HG03558 (cell line): ENCODE measurements around the gene STARD13.

Source experiments
- ATAC-seq: cut with Tn5 transposase; IDR thresholded peaks from one replicate; pipeline ENCODE4 v1.9.1; 2021; ENCODE audit warnings: moderate number of reproducible peaks; ENCODE audit not compliant: unreplicated experiment; ENCODE audit errors: extremely low read depth

STARD13 gene

GRCh38 chr13:33132644-33133440 lies 152.7 kb downstream of the STARD13 start:
- no peak for ATAC-seq

GRCh38 chr13:33129886-33130285 lies 155.7 kb downstream of the STARD13 start:
- no peak for ATAC-seq

- ATAC-seq: no peak
Observed at GRCh38 chr13:33129094-33129832, 156.3 kb downstream of the STARD13 start.

- no peak for ATAC-seq
Observed at GRCh38 chr13:33128134-33128533, 157.4 kb downstream of the STARD13 start.

GRCh38 chr13:33127009-33127551 lies 158.5 kb downstream of the STARD13 start:
- ATAC-seq: no peak

GRCh38 chr13:33125821-33126570 lies 159.6 kb downstream of the STARD13 start:
- ATAC-seq: no peak

- ATAC-seq: no peak
Observed at GRCh38 chr13:33123066-33123859, 162.3 kb downstream of the STARD13 start.

- no peak for ATAC-seq
Observed at GRCh38 chr13:33119856-33120543, 165.6 kb downstream of the STARD13 start.

- ATAC-seq: no peak
Observed at GRCh38 chr13:33119022-33119781, 166.4 kb downstream of the STARD13 start.

- no peak for ATAC-seq
Observed at GRCh38 chr13:33116321-33117010, 169.1 kb downstream of the STARD13 start.

GRCh38 chr13:33115274-33115673 lies 170.3 kb downstream of the STARD13 start:
- ATAC-seq: no peak

- ATAC-seq: no peak
Observed at GRCh38 chr13:33114146-33114545, 171.4 kb downstream of the STARD13 start.

- ATAC-seq: no peak
Observed at GRCh38 chr13:33112766-33113165, 172.8 kb downstream of the STARD13 start.

GRCh38 chr13:33111414-33112110 lies 174.0 kb downstream of the STARD13 start:
- ATAC-seq: no peak

GRCh38 chr13:33110713-33111413 lies 174.7 kb downstream of the STARD13 start:
- peak; percentile 25 for ATAC-seq

GRCh38 chr13:33110386-33110712 lies 175.2 kb downstream of the STARD13 start:
- no peak for ATAC-seq

GRCh38 chr13:33109801-33110200 lies 175.8 kb downstream of the STARD13 start:
- no peak for ATAC-seq
